GM21390 (cell line): ENCODE results near the gene ZBTB38.

ENCODE experiments used
- ATAC-seq: cut with Tn5 transposase; IDR thresholded peaks from one replicate; pipeline ENCODE4 v1.9.1; 2021; ENCODE audit not compliant: unreplicated experiment

ZBTB38 gene

GRCh38 chr3:141401573-141402475, 33.5 kb downstream of the ZBTB38 start:
- peak; percentile 47 for ATAC-seq

- ATAC-seq: peak; percentile 50
These were observed 34.3 kb downstream of the ZBTB38 start for GRCh38 chr3:141402476-141403171.

GRCh38 chr3:141403576-141403975, 35.3 kb downstream of the ZBTB38 start:
- ATAC-seq: no peak

- ATAC-seq: no peak
These were observed 36.7 kb downstream of the ZBTB38 start for GRCh38 chr3:141405025-141405424.

- no peak for ATAC-seq
These were observed 37.3 kb downstream of the ZBTB38 start for GRCh38 chr3:141405591-141405990.

GRCh38 chr3:141406265-141406664, 38.0 kb downstream of the ZBTB38 start:
- ATAC-seq: no peak

- no peak for ATAC-seq
These were observed 38.7 kb downstream of the ZBTB38 start for GRCh38 chr3:141407047-141407446.

GRCh38 chr3:141407825-141408224, 39.5 kb downstream of the ZBTB38 start:
- no peak for ATAC-seq

GRCh38 chr3:141408596-141408995, 40.3 kb downstream of the ZBTB38 start:
- ATAC-seq: no peak

GRCh38 chr3:141409940-141410241, 41.6 kb downstream of the ZBTB38 start:
- no peak for ATAC-seq

- ATAC-seq: no peak
These were observed 42.1 kb downstream of the ZBTB38 start for GRCh38 chr3:141410408-141410807.

- peak; percentile 24 for ATAC-seq
These were observed 42.5 kb downstream of the ZBTB38 start for GRCh38 chr3:141410846-141411245.

- ATAC-seq: peak; percentile 37
These were observed 43.0 kb downstream of the ZBTB38 start for GRCh38 chr3:141411251-141411771.

- peak; percentile 34 for ATAC-seq
These were observed 44.0 kb downstream of the ZBTB38 start for GRCh38 chr3:141412087-141412935.

- no peak for ATAC-seq
These were observed 44.6 kb downstream of the ZBTB38 start for GRCh38 chr3:141412936-141413354.

GRCh38 chr3:141413391-141413790, 45.1 kb downstream of the ZBTB38 start:
- ATAC-seq: no peak

GRCh38 chr3:141413801-141414689, 45.7 kb downstream of the ZBTB38 start:
- no peak for ATAC-seq

- no peak for ATAC-seq
These were observed 46.6 kb downstream of the ZBTB38 start for GRCh38 chr3:141414800-141415462.

GRCh38 chr3:141415953-141416352, 47.6 kb downstream of the ZBTB38 start:
- ATAC-seq: no peak
